HG03439 (cell line): ENCODE data around the gene HPGD.

Experiments
- ATAC-seq: cut with Tn5 transposase; IDR thresholded peaks from one replicate; pipeline ENCODE4 v1.9.1; 2021; ENCODE audit warnings: mild to moderate bottlenecking, moderate library complexity; ENCODE audit not compliant: unreplicated experiment

Gene HPGD

GRCh38 chr4:174479140-174479539 is 43.1 kb downstream of the HPGD start:
- no peak for ATAC-seq

- no peak for ATAC-seq
Measured at GRCh38 chr4:174475528-174475927, 46.8 kb downstream of the HPGD start.

GRCh38 chr4:174474457-174475075 is 47.7 kb downstream of the HPGD start:
- no peak for ATAC-seq

DNA sequence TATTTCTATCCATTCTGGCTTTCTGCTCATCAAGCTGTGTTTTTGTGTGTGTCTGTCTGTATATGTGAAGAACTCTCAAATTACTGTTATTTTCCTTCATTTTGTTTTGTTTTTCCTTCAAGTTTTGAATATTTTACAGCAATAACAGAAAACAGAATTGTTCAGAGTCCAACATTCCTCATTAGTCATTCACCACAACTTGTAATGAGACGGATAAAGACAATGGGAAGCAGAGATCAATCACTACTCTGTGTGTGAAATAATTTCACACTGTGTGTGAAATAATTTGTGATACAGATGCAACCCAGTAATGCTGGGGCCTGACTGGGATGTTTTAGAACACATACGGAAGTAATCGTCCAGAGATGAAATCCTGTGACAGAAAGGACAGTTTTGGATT is 55.2 kb downstream of the HPGD start:
- no peak for ATAC-seq

DNA sequence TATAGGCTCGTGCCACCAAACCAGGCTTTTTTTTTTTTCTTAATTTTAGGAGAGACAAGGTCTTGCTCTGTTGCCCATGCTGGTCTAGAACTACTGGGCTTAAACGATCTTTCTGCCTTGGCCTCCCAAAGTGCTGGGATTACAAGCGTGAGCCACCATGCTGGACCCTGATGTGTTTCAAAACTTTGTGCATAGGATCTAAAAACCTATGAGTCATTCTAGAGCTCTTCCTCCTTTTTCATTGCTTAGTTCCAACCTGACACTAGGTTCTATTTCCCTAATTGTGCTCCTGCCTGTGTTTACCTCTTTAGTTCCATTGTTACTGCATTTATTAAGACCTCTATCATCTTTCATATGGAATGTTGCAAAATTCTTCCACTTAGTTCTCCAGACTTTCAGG is 57.3 kb downstream of the HPGD start:
- no peak for ATAC-seq

- no peak for ATAC-seq
Measured at GRCh38 chr4:174461466-174462106, 60.7 kb downstream of the HPGD start.

- ATAC-seq: no peak
Measured at GRCh38 chr4:174460684-174461083, 61.6 kb downstream of the HPGD start.

DNA sequence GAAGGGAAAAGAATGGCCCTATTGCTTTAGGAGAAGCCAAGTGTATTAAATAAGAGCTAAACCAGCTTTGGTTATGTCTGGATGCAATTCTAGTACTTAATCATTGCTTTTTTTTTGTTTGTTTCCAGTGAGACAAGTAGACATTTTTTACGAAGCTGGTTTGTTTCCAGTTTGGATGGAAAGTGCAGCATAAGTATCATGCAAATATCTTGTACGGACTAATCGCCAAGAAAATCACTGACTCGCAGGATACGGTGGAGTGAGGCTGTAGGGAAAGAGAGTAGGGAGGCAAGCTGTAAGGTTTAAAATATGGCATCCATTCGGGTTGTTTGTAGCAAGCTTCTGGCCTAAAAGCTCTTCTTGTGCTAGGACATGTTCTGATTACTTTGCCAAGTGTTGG is 64.8 kb downstream of the HPGD start:
- no peak for ATAC-seq

DNA sequence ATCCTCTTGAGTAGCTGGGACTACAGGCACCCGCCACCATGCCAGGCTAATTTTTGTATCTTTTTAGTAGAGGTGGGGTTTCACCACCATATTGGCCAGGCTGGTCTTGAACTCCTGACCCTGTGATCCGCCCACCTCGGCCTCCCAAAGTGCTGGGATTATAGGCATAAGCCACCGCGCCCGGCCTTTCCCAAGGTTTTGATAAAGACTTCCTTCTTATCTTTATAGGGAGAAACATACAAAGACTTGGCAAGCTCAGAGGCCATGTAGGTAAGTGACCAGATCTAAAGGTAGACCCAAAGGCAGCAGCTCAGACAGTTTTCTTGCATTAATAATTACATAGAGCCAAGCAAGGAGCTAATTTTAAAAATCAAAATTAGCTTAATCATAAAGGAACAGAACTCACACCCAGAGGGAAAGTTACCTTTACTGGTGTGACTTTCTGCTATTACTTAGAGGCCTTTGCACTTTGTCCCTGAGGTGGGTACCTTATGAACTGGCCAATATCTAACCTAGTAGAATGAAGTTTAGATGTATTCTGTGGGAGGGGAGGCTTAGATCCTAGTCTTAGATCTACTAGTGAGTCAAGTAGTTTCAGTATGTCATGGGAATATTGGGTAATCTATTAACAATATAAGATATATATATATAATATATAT is 67.3 kb downstream of the HPGD start:
- ATAC-seq: no peak

DNA sequence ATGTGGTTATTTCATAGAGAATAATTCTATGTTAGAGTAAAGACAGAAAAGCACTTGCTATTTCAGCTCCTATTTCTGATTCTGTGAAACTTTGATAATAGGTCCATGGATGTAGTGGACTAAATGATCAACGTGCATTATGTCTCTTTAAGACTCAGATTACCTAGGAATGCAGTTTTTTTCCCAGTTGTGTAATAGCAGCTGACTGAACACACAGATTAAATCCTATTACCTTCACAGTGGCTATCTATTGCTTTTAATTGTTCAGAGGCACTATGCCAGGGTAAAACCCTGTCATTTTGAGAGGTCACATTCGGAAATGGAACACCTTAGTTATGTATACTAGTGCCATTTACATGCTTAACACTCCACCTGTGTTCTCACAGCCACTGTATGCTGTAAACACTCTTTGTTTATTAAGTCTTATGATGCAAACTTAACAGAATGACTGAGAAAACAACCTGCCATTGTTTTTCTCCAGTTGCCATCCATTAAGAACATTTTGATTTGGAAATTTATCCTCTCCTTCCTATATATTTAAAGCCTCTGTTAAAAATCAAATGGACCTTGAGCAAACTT is 70.5 kb downstream of the HPGD start:
- ATAC-seq: no peak

DNA sequence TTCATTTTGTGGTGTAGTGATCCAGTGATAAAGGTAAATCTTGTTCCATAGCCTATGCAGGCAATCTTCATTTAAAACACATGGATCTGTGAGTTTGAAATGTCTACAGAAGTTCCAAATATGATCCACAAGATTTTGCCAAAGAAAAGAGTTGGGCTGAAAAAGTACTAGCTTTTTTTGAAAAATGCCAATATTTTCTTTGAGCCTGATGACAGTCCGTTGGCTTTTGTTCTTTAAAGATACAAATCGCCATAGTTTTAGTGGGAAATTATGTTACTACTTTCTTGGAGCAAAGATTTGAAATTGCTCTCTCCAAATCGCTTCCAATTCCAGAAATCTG is 71.5 kb downstream of the HPGD start:
- ATAC-seq: no peak

- no peak for ATAC-seq
Measured at GRCh38 chr4:174449944-174450785, 72.1 kb downstream of the HPGD start.

DNA sequence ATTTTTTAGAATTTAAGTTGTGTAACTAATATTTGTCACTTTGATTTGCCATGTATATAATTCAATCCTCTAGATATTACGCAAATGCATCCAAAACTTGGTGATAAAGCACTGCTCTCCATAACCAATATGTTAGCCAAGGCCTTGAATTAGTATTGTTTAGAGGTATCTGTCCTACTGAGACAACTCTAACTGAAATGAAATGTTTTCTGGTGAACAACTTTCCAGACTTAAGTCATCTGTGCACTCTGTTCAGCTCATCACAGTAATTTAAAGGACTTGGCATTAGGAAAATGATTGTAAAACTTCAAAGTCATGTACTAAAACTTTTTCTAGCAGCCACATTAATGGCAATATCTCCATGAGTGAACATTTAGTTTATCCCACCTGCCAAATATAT is 73.1 kb downstream of the HPGD start:
- no peak for ATAC-seq

GRCh38 chr4:174444390-174444789 is 77.9 kb downstream of the HPGD start:
- no peak for ATAC-seq
